Stimulated activated CD8-positive, alpha-beta memory T cell treated with anti-CD3 and anti-CD28 coated beads, Interleukin-2, amount 100 ng/mL, for 48 hours (primary cell): ENCODE results near the gene CASTOR1.

ENCODE experiments used
- DNase-seq, 2 donors: peaks; one replicate each; pipeline ENCODE4 v3.0.0-alpha.2; 2020; ENCODE audit warnings: low read depth in 2 of 2

Gene CASTOR1

DNA sequence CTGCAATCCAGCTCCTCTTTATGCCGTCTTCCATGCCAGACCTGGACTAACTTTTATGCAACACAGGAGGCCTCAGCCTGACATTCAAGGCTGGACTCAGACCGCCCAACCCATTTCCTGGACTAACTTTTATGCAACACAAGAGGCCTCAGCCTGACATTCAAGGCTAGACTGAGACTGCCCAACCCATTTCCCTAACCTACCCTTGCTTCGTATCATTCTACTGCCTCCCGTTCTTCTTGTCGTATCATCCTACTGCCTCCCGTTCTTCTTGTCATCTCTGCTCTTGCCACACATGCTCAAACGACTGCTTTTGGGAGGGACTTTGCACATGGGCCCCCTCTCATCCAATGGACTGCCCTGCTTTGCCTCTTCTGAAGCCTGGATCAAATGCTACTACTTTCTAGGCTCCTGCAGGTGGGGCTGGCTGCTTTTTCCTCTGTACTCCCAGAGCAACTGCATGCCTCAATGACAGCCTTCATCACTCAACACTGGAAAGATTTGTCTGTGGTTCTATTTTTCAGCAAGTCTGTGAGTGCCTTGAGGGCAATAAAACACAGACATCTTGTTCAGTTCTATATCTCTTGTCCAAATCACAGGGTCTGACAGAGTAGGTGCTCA lies 29.6 kb upstream of the CASTOR1 start:
- no peak for DNase-seq

DNA sequence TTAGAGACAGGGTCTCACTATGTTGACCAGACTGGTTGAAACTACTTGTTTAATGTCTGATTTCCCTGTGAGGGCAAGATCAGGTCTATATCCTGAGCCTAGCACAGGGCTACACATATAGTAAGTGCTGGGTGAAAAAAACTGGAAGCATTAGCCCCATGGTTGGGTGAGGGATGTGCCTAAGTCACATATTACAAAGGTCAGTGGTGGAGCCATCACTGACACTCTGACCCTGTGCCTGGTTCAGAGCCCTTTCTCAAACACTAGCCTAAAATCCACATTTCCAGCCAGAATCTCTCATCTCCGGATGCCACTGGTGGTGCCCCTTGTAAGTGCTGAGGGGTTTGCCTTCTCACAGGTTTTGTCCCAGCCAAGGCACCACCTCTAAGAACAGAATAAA lies 28.5 kb upstream of the CASTOR1 start:
- DNase-seq = no peak

DNA sequence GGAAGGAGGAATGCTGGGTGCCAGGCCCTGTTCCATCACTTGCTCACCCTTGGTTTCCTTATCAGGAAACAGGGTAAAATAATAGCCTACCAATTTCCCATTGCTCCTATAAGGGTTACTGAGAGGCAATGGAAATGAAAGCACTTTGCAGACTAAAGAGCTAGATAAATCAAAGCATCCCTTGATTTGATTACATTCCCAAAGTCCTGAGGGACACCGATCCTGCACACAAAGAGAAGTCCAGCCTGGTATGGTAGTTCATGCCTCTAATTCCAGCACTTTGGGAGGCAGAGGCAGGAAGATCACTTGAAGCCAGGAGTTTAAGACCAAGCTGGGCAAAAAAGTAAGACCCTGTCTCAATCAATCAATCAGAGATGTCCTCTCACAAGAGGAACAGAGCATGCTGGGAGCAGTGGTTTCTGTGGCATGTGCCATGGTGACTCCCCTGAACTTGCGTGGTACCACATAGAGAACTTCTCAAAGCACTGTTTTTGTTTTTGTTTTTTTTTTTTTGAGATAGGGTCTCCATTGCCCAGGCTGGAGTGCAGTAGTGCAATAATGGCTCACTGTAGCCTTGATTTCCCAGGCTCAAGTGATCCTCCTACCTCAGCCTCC lies 26.8 kb upstream of the CASTOR1 start:
- no peak for DNase-seq

DNA sequence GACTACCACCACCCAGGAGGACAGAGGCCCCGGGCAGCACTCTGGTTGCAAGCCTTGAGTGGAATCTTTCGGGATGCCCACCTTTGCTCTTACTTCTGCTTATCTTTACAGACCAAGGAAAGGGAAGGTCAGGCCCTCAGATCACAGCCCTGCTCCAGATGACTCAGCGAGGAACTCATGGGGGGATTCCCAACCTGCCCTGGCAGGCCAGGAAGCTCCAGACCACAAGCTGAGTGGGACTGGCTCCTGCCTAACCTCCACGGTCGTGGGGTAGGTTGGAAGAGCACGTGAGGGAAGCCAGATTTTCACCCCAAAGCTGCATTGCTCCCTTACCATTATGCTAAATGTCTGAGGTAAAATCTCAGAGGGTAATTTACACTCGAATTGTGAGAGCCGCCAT lies 25.6 kb upstream of the CASTOR1 start:
- peak in 1 of 2 donors; percentile 36 for DNase-seq

DNA sequence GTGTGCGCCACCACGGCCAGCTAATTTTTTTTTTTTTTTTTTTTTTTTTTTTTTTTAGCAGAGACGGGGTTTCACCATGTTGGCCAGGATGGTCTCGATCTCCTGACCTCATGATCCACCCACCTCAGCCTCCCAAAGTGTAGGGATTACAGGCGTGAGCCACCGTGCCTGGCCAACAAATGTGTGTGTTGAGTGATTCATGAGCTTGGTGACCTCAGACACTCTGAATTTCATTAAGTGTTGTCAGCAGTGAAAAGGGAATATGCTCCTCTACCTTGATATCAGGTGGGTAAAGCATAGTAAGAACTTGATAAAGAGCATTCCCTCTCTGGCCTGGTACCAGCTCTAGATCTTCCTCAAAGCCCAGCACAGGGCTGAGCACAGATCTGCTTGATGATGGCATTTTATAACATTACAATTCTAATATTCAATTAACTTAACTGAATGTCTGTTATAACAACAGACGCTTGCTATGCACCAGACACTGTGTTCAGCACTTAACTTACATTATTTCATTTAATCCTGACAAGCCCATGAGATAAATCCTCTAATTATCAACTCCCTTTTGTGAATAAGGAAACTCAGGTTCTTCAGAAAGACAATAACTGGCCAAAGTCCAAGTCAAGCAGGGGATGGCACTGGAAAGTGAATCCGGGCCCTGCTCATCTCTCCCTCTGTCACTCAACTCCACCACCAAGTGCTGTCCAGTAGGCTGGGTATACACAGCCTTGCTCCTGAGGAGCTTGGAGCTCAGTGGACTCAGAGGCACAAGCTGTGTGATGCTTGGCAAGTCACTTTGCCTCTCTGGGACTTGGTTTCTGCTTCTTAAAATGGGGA lies 24.4 kb upstream of the CASTOR1 start:
- no peak for DNase-seq

DNA sequence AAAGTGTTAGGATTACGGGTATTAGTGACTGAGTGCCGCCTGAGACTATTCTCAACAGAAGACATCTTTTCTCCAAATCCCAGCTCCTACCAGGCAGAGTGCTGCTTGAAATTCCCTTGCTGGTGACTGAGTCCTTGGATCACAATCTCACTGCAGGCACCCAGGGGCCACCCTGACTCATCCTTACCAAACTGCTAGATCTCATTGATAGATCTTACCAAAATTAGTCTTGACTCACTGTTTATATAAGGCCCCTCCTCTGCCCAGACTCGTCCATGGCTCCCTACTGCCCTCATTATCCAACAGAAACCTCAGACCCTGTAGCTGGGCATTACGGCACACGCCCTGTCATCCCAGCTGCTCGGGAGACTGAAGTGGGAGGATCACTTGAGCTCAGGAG lies 22.7 kb upstream of the CASTOR1 start:
- no peak for DNase-seq

DNA sequence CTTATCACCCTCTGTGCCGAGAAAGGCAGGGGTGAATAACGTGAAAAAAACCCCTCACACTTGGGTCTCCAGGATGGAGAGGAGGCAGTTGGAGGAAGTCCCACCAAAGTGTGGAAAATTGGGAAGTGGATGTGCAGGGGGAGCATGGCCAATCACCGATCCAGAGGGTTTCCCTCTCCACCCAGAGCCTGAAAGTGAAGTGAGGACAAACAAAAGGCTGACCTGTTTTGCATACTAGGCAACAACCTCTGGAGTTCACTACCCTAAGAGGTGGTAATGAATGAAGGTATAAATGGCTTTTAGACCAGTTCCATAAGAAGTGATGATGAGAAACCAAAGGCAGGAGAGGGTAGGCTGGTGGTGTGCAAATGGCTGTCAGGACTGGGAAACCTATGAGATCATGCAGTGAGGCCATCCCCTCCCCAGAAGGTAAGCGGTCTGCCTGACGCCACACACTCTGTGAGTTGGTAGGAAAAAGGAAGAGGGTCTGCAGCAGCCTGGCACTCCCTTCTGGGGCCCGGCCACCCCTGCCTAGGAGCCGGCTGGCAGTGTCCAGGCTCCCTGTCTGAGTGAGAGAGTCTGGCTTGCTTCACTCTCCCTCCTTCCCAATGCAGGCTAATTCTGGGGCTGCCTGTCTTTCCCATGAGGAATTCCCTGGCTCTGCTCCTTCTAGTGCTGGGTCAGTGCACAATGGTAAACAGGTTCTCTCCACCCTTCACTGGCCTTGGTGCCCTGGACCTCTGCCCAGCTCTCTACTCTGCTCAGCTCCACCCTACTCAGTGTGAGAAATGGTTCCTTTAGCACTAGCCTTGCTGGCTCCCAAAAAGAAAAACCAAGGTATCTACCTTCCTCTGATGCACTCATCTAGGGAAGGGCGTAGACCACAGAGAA lies 21.8 kb upstream of the CASTOR1 start:
- DNase-seq = no peak

DNA sequence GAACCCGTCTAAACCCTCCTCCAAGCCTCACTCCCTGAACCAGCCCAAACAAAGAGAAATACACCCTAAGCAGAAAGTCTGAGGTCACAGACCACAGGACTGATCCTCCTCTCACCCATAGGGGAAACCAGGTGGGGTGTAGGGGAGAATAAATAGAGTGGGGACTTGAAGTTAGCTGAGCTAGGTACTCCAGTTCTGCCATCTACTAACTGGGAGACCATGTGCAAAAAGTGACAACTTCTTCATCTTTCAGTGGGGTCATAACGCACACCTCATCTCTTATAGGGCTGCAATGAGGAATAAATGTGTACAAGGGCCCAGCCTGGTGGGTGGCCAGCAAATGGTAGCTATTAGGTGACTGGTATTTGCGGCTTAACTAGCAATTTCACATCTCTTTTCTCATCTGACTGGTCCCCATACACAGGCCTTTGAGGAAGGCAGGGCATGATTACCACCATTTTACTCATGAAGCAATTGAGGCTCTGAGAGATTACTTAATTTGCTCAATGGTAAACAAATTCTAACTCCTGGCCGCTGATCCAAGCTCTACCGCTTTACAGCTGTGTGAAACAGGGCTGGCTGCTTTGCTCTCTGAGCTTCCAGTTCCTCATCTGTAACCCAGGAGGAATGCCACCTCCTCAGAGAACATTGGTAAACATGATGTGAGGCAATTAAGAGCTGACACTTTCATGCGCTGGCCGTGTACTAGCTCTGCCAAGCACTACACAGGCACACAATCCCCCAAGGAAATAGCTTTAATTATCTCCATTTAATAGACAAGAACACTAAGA lies 20.8 kb upstream of the CASTOR1 start:
- no peak for DNase-seq

DNA sequence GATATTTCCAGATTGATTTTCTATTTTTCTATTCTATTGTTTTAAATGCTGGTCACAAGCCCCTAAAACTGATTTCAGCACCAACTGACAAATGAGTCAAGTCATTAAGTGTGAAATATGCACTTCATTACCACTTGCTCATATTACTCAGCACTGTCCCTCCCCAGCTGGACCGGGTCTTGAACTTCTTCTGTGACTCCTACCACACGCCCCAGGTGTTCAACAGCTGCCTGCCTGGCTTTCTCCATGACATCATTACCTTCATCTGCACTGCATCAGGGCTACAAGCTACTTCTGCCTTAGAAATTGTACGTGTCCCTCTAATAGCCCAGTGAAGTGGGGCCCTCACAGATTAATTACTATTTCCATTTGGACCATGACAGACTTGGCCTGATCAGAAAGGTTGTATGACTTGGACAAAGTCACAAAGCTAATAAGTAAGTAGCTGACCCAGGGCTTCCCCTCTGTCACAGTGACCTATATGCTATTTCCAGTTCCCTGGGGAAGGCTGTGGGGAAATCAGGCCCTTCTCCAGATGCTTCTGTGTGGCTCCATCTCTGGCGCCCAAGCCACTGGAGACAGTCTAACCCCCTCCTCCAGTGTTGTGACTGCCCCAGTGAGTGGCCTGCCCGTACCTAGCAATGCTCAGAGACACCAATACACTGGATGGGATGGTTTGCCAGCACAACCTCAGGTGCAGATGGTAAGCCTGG lies 19.4 kb upstream of the CASTOR1 start:
- DNase-seq = no peak

DNA sequence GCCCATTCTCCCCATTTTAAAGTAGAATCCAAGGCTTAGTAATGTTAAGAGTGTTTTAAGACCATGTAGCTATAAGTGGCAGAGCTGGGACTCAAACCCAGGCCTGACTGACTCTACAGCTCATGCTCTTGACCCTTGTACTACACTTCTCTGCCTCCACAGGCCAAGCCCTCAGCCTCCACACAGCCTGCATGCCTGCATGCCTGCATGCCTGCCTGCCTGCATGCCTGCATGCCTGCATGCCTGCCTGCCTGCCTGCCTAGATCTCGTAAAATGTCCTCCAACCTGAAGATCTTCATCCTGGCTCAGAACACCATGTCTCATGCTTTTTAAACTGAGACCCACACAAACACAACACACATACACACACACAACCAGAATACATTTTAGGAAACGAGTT lies 18.8 kb upstream of the CASTOR1 start:
- DNase-seq = no peak

DNA sequence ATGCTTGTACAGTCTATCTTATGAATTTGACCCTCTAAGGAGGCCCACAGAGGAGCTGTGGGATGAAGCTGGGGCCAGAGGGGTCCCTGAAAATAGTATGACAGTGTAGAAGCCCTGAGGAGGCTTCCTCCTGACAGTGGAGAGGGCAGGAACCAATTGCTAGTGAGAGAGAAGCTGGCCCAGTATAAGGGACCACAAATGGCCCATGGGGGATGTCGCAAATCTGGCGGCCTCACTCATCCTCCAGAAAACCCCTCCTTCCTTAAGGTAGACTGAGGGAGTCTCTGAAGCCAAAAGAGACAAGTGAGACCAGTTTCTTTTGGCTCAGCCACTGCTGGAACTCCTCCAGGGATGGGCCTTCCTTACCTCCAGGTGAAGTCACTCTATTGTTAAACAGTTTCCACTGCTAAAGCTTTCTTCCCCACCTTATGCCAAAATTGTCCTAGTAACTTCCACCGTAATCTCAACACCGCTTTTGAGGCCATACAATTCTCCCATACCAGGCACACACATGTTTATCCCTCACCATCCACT lies 17.8 kb upstream of the CASTOR1 start:
- no peak for DNase-seq

DNA sequence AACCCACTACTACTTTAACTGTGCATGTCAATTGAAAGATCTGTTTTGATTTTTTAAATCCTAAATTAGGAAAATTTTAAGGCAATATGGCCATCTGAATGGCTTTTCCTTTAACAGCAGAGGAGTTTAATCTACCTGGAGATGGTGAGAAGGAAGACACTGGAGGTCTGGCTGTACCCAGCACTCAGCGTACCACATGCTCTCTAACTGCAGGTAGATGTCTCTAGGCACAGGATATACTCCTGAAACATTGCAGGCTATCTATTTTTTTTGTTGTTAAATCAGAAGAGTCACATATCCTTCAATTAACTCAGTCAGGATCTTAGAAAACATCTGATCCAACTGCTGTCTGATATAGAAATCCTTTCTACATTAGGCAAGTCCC lies 17.3 kb upstream of the CASTOR1 start:
- no peak for DNase-seq

DNA sequence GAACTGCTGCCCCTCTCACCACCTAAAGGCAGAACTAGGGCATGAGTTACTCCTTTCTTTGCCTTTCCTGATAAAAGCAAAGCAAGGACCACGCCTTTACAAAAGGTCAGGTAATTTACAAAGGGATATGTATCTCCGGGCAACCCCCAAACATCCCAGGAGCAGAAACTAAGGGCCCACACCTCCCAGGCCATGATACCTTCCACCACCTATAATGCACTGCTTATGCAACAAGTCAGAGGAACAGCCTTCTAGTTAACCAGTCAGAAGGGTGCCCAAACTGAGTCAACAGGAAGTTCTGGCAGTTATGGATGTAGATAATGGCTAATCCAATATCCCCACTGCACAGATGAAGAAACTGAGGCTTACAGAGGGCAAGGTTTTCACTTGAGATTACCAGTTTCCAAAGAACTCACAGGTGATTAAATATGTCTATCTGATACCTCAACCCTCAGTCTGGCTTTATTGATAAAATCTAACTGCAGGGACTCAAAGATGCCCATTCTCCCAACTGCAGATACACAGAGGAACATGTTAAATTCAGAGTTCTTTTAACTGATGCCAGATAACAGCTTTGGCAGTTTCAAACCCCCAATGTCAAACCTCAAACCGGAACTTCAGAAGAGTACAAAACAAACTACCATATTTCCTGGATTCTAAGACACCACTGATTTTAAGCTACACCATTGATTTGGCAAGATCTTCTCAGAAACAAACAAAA lies 16.8 kb upstream of the CASTOR1 start:
- no peak for DNase-seq

DNA sequence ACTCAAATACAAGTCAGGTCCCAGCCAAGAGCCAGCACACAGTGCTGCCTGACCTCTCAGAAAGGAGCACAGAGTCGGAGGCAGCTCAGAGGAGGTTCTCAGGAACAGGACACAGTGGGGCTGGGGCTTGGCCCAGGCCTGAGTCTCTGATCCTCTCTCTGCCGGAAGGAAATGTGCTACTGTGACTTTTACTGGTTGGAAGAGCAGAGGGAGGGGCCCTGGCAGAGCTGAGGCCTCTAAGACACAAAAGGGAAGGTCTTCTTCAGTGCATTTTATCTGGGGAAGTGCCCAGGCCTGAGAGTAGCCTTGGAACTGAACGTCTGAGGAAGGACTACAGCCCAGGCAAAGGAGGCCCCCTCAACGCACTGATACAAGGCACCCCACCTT lies 16.2 kb upstream of the CASTOR1 start:
- DNase-seq = no peak

DNA sequence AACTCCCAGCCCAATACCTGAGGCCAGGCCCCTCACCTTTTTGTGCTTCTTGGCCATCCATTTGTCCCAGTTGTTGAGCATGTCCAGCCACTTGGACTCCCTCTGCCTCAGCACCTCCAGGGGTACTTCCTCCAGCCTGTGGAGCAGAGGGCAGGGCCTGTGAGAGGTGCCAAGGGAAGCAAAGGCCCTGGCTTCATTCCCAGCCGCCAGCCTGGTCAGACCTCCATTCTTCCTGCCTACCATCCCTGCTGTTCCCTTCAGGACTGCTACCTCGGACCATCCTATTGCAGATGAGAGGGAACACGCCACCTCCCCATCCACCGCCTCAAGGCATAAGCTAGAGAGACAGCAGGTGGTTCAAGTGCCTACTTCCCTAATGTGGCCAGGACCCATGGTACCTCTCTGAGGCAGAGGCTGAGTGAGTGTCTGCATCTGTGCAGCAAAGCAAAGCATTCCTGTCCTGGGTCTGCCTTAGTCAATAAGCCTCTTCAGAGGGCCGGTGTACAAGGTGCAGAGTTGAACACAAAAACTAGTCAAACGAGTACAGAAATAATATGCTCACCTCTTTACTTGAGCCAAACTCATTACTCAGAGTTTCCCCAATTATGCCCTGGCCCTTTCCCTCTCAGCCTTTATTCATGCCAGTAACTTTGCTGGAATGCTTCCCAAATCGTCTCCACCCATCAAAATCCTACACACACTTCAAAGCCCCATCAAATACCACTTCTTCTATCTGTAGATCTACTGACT lies 15.4 kb upstream of the CASTOR1 start:
- no peak for DNase-seq

DNA sequence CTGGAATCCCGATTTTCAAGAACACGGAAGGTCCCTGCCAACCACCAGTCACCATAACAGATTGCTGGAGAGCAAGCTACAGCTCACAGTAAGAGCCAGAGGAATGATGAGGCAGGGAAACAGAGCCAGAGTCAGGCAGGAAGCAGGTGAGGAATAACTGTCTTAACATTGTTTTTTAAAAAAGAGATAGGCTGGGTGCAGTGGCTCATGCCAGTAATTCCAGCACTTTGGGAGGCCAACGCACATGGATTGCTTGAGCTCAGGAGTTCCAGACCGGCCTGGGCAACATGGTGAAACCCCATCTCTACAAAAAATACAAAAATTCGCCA lies 13.5 kb upstream of the CASTOR1 start:
- DNase-seq = no peak

DNA sequence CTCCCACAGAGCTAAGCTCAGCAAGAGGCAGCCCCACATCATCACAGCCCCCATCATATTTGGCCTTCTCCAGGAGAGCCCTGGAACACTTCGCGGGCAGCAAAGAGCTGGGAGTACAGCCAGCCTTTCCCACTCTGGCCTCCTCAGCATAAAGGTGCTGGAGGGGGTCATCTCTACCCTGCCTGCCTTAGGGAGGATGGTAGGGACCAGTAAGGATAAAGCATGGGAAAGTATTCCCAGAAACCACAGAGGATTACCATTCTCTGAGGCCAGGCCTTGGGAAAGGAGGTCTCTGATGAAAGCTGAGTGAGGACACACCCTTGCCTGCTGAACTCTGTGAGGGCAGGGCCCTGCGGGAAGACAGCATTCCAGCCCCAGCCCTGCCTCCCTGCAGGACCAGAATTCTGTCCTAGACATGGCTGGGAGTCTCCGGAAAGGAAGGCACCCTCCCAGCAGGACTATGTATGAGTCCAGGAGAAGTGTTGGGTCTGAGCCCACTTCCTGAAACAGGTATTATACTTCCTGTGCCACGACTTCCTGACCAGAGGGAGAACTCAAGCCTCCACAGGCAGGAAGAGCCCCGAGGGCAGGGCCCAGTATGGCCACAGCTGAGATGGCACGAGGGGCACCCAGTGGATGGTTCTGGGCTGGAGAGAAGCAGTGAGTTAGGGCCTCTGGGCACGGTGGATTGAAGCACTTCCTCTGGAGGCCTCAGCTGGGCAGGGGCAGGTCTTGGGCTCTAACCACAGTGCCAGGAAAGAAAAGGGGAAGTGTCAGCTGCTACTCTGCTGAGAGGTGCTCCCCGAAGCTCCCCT lies 12.9 kb upstream of the CASTOR1 start:
- DNase-seq = no peak

DNA sequence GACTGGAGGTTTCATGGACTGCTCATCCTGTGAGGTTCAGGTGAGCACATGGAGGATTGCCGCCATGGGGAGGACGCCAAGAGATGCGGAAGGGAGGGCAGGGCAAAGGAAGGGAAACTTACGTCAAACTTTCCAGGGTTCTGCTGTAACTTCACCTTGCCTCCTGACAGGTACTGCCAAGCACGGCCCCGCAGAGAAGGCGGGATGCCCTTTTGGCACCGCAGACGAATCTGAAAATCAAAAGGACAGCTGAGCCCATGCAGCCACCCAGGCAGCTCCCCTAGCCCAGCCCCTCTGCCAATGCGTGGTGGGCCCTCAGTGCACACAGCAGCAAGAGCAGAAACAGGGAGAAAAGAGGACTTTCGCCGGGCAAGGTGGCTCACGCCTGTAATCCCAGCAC lies 10.0 kb upstream of the CASTOR1 start:
- DNase-seq = no peak
